ENCODE data around the gene SLC24A3.

SLC24A3 gene

DNA sequence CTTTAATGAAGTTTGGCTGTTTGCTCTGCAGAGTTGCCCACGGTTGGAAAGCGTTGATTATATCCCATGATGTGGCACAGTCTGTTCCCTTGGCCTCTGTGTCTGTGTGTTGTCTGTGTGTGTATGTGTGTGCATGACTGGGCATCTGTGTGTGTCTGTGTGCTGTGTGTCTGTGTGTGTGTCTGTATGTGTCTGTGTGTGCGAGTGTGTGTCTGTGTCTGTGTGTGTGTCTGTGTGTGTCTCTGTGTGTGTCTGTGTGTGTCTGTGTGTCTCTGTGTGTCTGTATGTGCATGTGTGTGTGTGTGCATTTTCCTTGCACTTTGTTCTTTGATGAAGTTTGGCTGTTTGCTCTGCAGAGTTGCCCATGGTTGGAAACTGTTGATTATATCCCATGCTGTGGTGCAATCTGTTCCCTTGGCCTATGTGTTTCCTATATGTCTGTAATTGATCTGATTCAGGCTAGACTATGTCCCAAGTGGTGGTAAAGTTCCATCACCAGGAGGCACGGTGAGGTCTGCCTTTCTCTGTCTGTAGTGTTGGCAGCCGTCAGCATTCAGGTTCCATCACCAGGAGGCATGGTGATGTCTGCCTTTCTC lies 467.6 kb downstream of the SLC24A3 start:
- no peaks in the 10 kb centered on the region for H3K36me3 ChIP-seq (ENCODE audit: control insufficient read depth in 2 of 2, insufficient read depth in 2 of 2, low read length in 2 of 2)
- peaks cover 0 to 3% of the 10 kb centered on the region in 2 donors for H3K27me3 ChIP-seq (ENCODE audit: control insufficient read depth in 2 of 2, insufficient read depth in 2 of 2, low read length in 2 of 2)
- no peaks in the 10 kb centered on the region for H3K4me1 ChIP-seq (ENCODE audit: control insufficient read depth in 2 of 2, insufficient read depth in 2 of 2, low read length in 2 of 2)
- H3K9ac ChIP-seq (ENCODE audit: low read depth in 1 of 2, low read length in 2 of 2), result no peak overlapping the region
- no peak overlapping the region for H3K4me3 ChIP-seq (ENCODE audit: low read length in 2 of 2)
- no peak overlapping the region for H3K27ac ChIP-seq (ENCODE audit: low read depth in 2 of 2, low read length in 2 of 2)
- H3K9me3 ChIP-seq (ENCODE audit: control insufficient read depth in 2 of 2, low read length in 2 of 2), result no peaks in the 10 kb centered on the region

GRCh38 chr20:19682249-19682648 lies 469.8 kb downstream of the SLC24A3 start:
- Histone ChIP-seq H3K27me3 (ENCODE audit: control insufficient read depth in 2 of 2, insufficient read depth in 2 of 2, low read length in 2 of 2) (no peaks in the 10 kb centered on the region), H3K4me1 (ENCODE audit: control insufficient read depth in 2 of 2, insufficient read depth in 2 of 2, low read length in 2 of 2) (no peaks in the 10 kb centered on the region), H3K4me3 (ENCODE audit: low read length in 2 of 2) (no peak overlapping the region), H3K9ac (ENCODE audit: low read depth in 1 of 2, low read length in 2 of 2) (no peak overlapping the region), H3K36me3 (ENCODE audit: control insufficient read depth in 2 of 2, insufficient read depth in 2 of 2, low read length in 2 of 2) (no peaks in the 10 kb centered on the region), H3K27ac (ENCODE audit: low read depth in 2 of 2, low read length in 2 of 2) (no peak overlapping the region), H3K9me3 (ENCODE audit: control insufficient read depth in 2 of 2, low read length in 2 of 2) (no peaks in the 10 kb centered on the region)

DNA sequence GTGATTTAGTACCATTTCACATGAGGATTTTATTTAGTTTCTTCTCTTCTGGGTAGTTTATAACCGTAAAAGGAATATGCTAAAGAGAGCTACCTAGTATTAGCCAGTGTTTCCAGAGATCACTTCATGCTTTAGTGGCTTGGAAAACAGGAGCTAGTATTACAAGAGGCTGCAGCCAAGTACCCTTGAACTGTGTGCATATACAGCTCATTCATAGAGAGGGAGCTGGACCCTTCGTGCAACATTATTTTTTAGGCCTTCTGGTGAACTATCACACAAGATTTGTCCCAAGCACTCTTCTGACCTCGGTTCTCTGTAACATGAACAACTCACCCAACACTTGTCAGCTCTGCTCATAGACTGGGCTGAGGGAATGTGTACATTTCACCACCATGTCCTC lies 470.7 kb downstream of the SLC24A3 start:
- Histone ChIP-seq H3K27me3 (ENCODE audit: control insufficient read depth in 2 of 2, insufficient read depth in 2 of 2, low read length in 2 of 2) (no peaks in the 10 kb centered on the region), H3K9me3 (ENCODE audit: control insufficient read depth in 2 of 2, low read length in 2 of 2) (no peaks in the 10 kb centered on the region), H3K9ac (ENCODE audit: low read depth in 1 of 2, low read length in 2 of 2) (no peak overlapping the region), H3K27ac (ENCODE audit: low read depth in 2 of 2, low read length in 2 of 2) (no peak overlapping the region), H3K4me3 (ENCODE audit: low read length in 2 of 2) (no peak overlapping the region), H3K36me3 (ENCODE audit: control insufficient read depth in 2 of 2, insufficient read depth in 2 of 2, low read length in 2 of 2) (no peaks in the 10 kb centered on the region), H3K4me1 (ENCODE audit: control insufficient read depth in 2 of 2, insufficient read depth in 2 of 2, low read length in 2 of 2) (no peaks in the 10 kb centered on the region)

DNA sequence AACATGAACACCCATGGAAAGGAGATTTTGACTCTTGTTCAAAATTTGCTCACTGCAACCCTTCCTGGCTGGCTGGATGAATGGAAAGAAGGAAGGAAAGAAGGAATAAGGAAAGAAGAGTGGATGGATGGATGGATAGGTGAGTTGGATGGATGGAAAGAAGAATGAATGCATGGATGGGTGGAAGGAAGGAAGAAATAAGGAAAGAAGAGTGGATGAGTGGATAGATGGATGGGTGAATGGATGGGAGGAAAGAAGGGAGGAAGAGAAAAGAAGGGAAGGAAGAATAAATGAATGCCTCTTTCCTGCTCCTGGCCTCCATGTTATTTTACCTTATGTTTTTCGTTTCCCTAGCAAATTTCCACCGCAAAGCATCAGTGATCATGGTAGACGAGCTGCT lies 471.4 kb downstream of the SLC24A3 start:
- Histone ChIP-seq H3K36me3 (ENCODE audit: control insufficient read depth in 2 of 2, insufficient read depth in 2 of 2, low read length in 2 of 2) (no peaks in the 10 kb centered on the region), H3K4me3 (ENCODE audit: low read length in 2 of 2) (no peak overlapping the region), H3K27ac (ENCODE audit: low read depth in 2 of 2, low read length in 2 of 2) (no peak overlapping the region), H3K27me3 (ENCODE audit: control insufficient read depth in 2 of 2, insufficient read depth in 2 of 2, low read length in 2 of 2) (no peaks in the 10 kb centered on the region), H3K4me1 (ENCODE audit: control insufficient read depth in 2 of 2, insufficient read depth in 2 of 2, low read length in 2 of 2) (no peaks in the 10 kb centered on the region), H3K9me3 (ENCODE audit: control insufficient read depth in 2 of 2, low read length in 2 of 2) (no peaks in the 10 kb centered on the region), H3K9ac (ENCODE audit: low read depth in 1 of 2, low read length in 2 of 2) (no peak overlapping the region)

- Histone ChIP-seq H3K27ac (ENCODE audit: low read depth in 2 of 2, low read length in 2 of 2) (no peak overlapping the region), H3K27me3 (ENCODE audit: control insufficient read depth in 2 of 2, insufficient read depth in 2 of 2, low read length in 2 of 2) (no peaks in the 10 kb centered on the region), H3K4me3 (ENCODE audit: low read length in 2 of 2) (no peak overlapping the region), H3K4me1 (ENCODE audit: control insufficient read depth in 2 of 2, insufficient read depth in 2 of 2, low read length in 2 of 2) (peaks cover 0 to 5% of the 10 kb centered on the region in 2 donors), H3K9ac (ENCODE audit: low read depth in 1 of 2, low read length in 2 of 2) (no peak overlapping the region), H3K9me3 (ENCODE audit: control insufficient read depth in 2 of 2, low read length in 2 of 2) (no peaks in the 10 kb centered on the region), H3K36me3 (ENCODE audit: control insufficient read depth in 2 of 2, insufficient read depth in 2 of 2, low read length in 2 of 2) (no peaks in the 10 kb centered on the region)
Measured at GRCh38 chr20:19688031-19688806, 475.8 kb downstream of the SLC24A3 start.

- H3K9ac ChIP-seq (ENCODE audit: low read depth in 1 of 2, low read length in 2 of 2), result no peak overlapping the region
- no peaks in the 10 kb centered on the region for H3K9me3 ChIP-seq (ENCODE audit: control insufficient read depth in 2 of 2, low read length in 2 of 2)
- H3K4me1 ChIP-seq (ENCODE audit: control insufficient read depth in 2 of 2, insufficient read depth in 2 of 2, low read length in 2 of 2), result peaks cover 0 to 5% of the 10 kb centered on the region in 2 donors
- no peaks in the 10 kb centered on the region for H3K27me3 ChIP-seq (ENCODE audit: control insufficient read depth in 2 of 2, insufficient read depth in 2 of 2, low read length in 2 of 2)
- no peak overlapping the region for H3K27ac ChIP-seq (ENCODE audit: low read depth in 2 of 2, low read length in 2 of 2)
- no peak overlapping the region for H3K4me3 ChIP-seq (ENCODE audit: low read length in 2 of 2)
- H3K36me3 ChIP-seq (ENCODE audit: control insufficient read depth in 2 of 2, insufficient read depth in 2 of 2, low read length in 2 of 2), result no peaks in the 10 kb centered on the region
Measured at GRCh38 chr20:19690462-19690861, 478.0 kb downstream of the SLC24A3 start.

DNA sequence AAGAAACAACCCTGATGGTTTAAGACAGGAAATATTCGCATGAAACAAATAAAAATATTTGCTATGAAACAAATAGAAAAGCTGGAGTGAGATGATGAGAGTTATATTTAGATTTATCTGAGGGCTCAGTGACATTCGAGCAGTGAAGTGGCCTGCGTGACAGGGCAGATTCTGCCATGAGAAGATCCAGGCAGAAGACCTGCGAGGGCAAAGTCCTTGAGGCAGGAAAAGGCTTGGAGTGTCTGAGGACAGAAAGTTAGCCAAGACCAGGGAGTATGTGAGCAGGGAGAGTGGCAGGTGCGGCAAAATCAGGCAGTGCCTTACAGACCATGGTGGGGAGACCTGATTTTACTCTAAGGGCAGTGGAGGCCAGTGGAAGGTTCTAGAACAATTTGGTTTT lies 478.7 kb downstream of the SLC24A3 start:
- Histone ChIP-seq H3K4me3 (ENCODE audit: low read length in 2 of 2) (no peak overlapping the region), H3K9me3 (ENCODE audit: control insufficient read depth in 2 of 2, low read length in 2 of 2) (no peaks in the 10 kb centered on the region), H3K27ac (ENCODE audit: low read depth in 2 of 2, low read length in 2 of 2) (no peak overlapping the region), H3K27me3 (ENCODE audit: control insufficient read depth in 2 of 2, insufficient read depth in 2 of 2, low read length in 2 of 2) (no peaks in the 10 kb centered on the region), H3K4me1 (ENCODE audit: control insufficient read depth in 2 of 2, insufficient read depth in 2 of 2, low read length in 2 of 2) (peaks cover 0 to 5% of the 10 kb centered on the region in 2 donors), H3K36me3 (ENCODE audit: control insufficient read depth in 2 of 2, insufficient read depth in 2 of 2, low read length in 2 of 2) (no peaks in the 10 kb centered on the region), H3K9ac (ENCODE audit: low read depth in 1 of 2, low read length in 2 of 2) (no peak overlapping the region)

DNA sequence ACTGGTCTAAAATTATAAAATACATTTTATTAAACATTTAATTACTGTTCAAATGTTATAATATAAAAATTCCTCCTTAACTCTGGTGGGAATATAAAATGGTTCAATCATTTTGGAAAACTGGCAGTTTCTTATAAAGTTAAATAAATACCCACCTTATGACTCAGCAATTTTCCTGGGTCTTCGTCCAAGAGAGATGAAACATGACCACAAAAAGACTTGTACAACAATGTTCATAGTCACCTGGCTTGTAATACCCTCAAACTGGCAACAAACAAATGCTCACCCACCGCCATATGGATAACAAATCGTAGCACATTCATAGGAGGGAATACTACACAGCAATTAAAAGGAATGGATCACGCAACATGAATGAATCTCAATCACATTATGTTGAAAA lies 479.7 kb downstream of the SLC24A3 start:
- Histone ChIP-seq H3K36me3 (ENCODE audit: control insufficient read depth in 2 of 2, insufficient read depth in 2 of 2, low read length in 2 of 2) (no peaks in the 10 kb centered on the region), H3K4me1 (ENCODE audit: control insufficient read depth in 2 of 2, insufficient read depth in 2 of 2, low read length in 2 of 2) (peaks cover 0 to 5% of the 10 kb centered on the region in 2 donors), H3K9ac (ENCODE audit: low read depth in 1 of 2, low read length in 2 of 2) (no peak overlapping the region), H3K27ac (ENCODE audit: low read depth in 2 of 2, low read length in 2 of 2) (no peak overlapping the region), H3K27me3 (ENCODE audit: control insufficient read depth in 2 of 2, insufficient read depth in 2 of 2, low read length in 2 of 2) (no peaks in the 10 kb centered on the region), H3K4me3 (ENCODE audit: low read length in 2 of 2) (no peak overlapping the region), H3K9me3 (ENCODE audit: control insufficient read depth in 2 of 2, low read length in 2 of 2) (no peaks in the 10 kb centered on the region)

- no peak overlapping the region for H3K4me3 ChIP-seq (ENCODE audit: low read length in 2 of 2)
- H3K9ac ChIP-seq (ENCODE audit: low read depth in 1 of 2, low read length in 2 of 2), result no peak overlapping the region
- H3K27me3 ChIP-seq (ENCODE audit: control insufficient read depth in 2 of 2, insufficient read depth in 2 of 2, low read length in 2 of 2), result no peaks in the 10 kb centered on the region
- no peaks in the 10 kb centered on the region for H3K36me3 ChIP-seq (ENCODE audit: control insufficient read depth in 2 of 2, insufficient read depth in 2 of 2, low read length in 2 of 2)
- H3K27ac ChIP-seq (ENCODE audit: low read depth in 2 of 2, low read length in 2 of 2), result no peak overlapping the region
- H3K4me1 ChIP-seq (ENCODE audit: control insufficient read depth in 2 of 2, insufficient read depth in 2 of 2, low read length in 2 of 2), result peaks cover 0 to 5% of the 10 kb centered on the region in 2 donors
- no peaks in the 10 kb centered on the region for H3K9me3 ChIP-seq (ENCODE audit: control insufficient read depth in 2 of 2, low read length in 2 of 2)
Measured at GRCh38 chr20:19692685-19693119, 480.3 kb downstream of the SLC24A3 start.

DNA sequence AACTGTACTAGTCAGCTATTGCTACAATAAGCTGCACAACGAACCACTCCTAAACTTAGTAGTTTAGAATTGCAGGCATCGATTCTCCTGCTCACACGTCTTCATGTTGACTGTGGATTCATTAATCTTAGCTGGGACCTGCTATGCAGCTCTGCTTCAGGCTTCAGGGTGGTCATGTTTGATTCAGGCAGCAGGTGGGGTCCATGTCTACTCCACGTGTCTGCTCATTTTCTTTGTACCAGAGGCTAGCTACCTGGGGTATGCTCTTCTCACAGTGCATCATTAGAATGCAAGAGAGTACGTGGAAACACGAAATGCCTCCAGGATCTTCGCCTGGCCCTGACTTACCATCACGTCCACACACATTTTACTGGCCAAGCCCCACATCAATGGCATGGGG lies 481.1 kb downstream of the SLC24A3 start:
- Histone ChIP-seq H3K4me1 (ENCODE audit: control insufficient read depth in 2 of 2, insufficient read depth in 2 of 2, low read length in 2 of 2) (peaks cover 0 to 5% of the 10 kb centered on the region in 2 donors), H3K27me3 (ENCODE audit: control insufficient read depth in 2 of 2, insufficient read depth in 2 of 2, low read length in 2 of 2) (no peaks in the 10 kb centered on the region), H3K4me3 (ENCODE audit: low read length in 2 of 2) (no peak overlapping the region), H3K27ac (ENCODE audit: low read depth in 2 of 2, low read length in 2 of 2) (no peak overlapping the region), H3K36me3 (ENCODE audit: control insufficient read depth in 2 of 2, insufficient read depth in 2 of 2, low read length in 2 of 2) (no peaks in the 10 kb centered on the region), H3K9me3 (ENCODE audit: control insufficient read depth in 2 of 2, low read length in 2 of 2) (no peaks in the 10 kb centered on the region), H3K9ac (ENCODE audit: low read depth in 1 of 2, low read length in 2 of 2) (no peak overlapping the region)
